Esophagus muscularis mucosa (tissue), 4 donors: ENCODE measurements around the gene KCTD5.
"Not testable (repeated sequence)": the region's sequence is repeated elsewhere in the genome, so short reads cannot be mapped to it uniquely, and the experiment has no call there.

Experiments used
- CTCF ChIP-seq, 3 experiments: fragments of 200-600 bp in 2 of 3; fragments of 450-650 bp in 1 of 3; sonication (generic) in 2 of 3; IDR thresholded peaks; one replicate each; pipeline ENCODE4 v1.5.1; 2017 to 2019; ENCODE audit warnings: antibody characterized with exemption in 3 of 3, mild to moderate bottlenecking in 2 of 3, moderate library complexity in 1 of 3
- EP300 ChIP-seq: sonication (generic); formaldehyde crosslinking; IDR thresholded peaks from one replicate; pipeline ENCODE4 v1.6.1; 2017; ENCODE audit warnings: antibody characterized with exemption
- POLR2A ChIP-seq: fragments of 450-650 bp; IDR thresholded peaks from one replicate; pipeline ENCODE4 v1.6.1; 2017; ENCODE audit warnings: antibody characterized with exemption, moderate library complexity, mild to moderate bottlenecking, low read depth
- POLR2AphosphoS5 ChIP-seq, 2 donors: sonication (generic); formaldehyde crosslinking; IDR thresholded peaks; one replicate each; pipeline ENCODE4 v1.6.1; 2017; ENCODE audit warnings: antibody characterized with exemption in 2 of 2

DNA sequence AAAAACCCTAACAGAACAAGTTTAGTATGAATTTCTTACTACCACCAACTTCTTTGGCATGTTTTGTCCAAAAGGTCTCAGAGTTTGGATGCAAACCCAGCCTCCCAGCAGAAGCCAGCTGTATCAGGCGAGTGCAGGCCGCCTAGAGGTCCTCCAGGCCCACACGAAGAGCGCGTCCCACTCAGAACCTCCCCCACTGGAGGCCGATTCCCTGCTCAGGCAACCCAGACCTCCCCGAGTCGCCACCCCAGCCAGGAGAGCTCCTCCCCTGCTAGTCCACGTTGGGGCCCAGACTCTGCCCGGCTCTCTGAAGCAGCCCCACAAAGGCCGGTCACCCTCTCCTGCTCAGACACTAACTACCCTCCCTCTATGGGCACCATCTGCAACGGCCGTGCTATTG is 28.4 kb upstream of the KCTD5 start:
- not testable (repeated sequence) for TF ChIP-seq CTCF (IDR thresholded peaks at IDR 0.05); POLR2AphosphoS5 (IDR thresholded peaks at IDR 0.05); POLR2A; EP300
